HEK293T (cell line): ENCODE data around the gene FHOD3.

Experiments
- CTCF ChIA-PET: fragments of 350-600 bp; formaldehyde crosslinking; extraction: SDS; loops from one replicate; lab custom pipeline; 2021; ENCODE audit warnings: antibody characterized with exemption, inconsistent platforms; lab: Yijun Ruan, JAX
- POLR2A ChIA-PET: fragments of 350-600 bp; formaldehyde crosslinking; extraction: SDS; loops from one replicate; lab custom pipeline; 2020; ENCODE audit warnings: antibody characterized with exemption, inconsistent platforms; lab: Yijun Ruan, JAX
- DNase-seq: peaks from one replicate; pipeline ENCODE4 v3.0.0; 2012; ENCODE audit warnings: mixed read lengths; ENCODE audit errors: extremely low spot score
- ARNT ChIP-seq: fragments of 450-650 bp; IDR thresholded peaks from 2 replicates; pipeline ENCODE4 v1.6.1; 2017; ENCODE audit warnings: mild to moderate bottlenecking
- BHLHE40 ChIP-seq: fragments of 450-650 bp; IDR thresholded peaks from 2 replicates; pipeline ENCODE4 v1.6.1; 2016; ENCODE audit warnings: mild to moderate bottlenecking, moderate library complexity, borderline replicate concordance
- CTBP1 ChIP-seq: fragments of 450-650 bp; IDR thresholded peaks from 2 replicates; pipeline ENCODE4 v1.6.1; 2016; ENCODE audit warnings: borderline replicate concordance
- ELF4 ChIP-seq: fragments of 450-650 bp; IDR thresholded peaks from 2 replicates; pipeline ENCODE4 v1.6.1; 2017; ENCODE audit warnings: antibody characterized with exemption
- FOXA1 ChIP-seq: fragments of 450-650 bp; IDR thresholded peaks from 2 replicates; pipeline ENCODE4 v1.6.1; 2016; ENCODE audit warnings: mild to moderate bottlenecking
- FOXK2 ChIP-seq: fragments of 450-650 bp; IDR thresholded peaks from 2 replicates; pipeline ENCODE4 v1.6.1; 2016; ENCODE audit warnings: mild to moderate bottlenecking
- FOXM1 ChIP-seq: fragments of 450-650 bp; IDR thresholded peaks from 2 replicates; pipeline ENCODE4 v1.6.1; 2017; ENCODE audit warnings: mild to moderate bottlenecking, borderline replicate concordance
- HDGF ChIP-seq: fragments of 450-650 bp; IDR thresholded peaks from 2 replicates; pipeline ENCODE4 v1.6.1; 2017; ENCODE audit warnings: antibody characterized with exemption, borderline replicate concordance
- L3MBTL2 ChIP-seq: fragments of 450-650 bp; conservative IDR thresholded peaks from 2 replicates; pipeline ENCODE4 v1.6.1; 2016; ENCODE audit warnings: mild to moderate bottlenecking
- LEF1 ChIP-seq: fragments of 450-650 bp; IDR thresholded peaks from 2 replicates; pipeline ENCODE4 v1.6.1; 2017; ENCODE audit warnings: mild to moderate bottlenecking, borderline replicate concordance
- NFRKB ChIP-seq: fragments of 450-650 bp; IDR thresholded peaks from 2 replicates; pipeline ENCODE4 v1.6.1; 2016; ENCODE audit warnings: mild to moderate bottlenecking, moderate library complexity
- PKNOX1 ChIP-seq: fragments of 450-650 bp; IDR thresholded peaks from 2 replicates; pipeline ENCODE4 v1.6.1; 2016
- SP1 ChIP-seq: fragments of 450-650 bp; IDR thresholded peaks from 2 replicates; pipeline ENCODE4 v1.6.1; 2017
- SUZ12 ChIP-seq: fragments of 450-650 bp; IDR thresholded peaks from 2 replicates; pipeline ENCODE4 v1.6.1; 2016; ENCODE audit warnings: mild to moderate bottlenecking
- TARDBP ChIP-seq: fragments of 450-650 bp; IDR thresholded peaks from 2 replicates; pipeline ENCODE4 v1.6.1; 2016
- ZNF384 ChIP-seq: fragments of 450-650 bp; IDR thresholded peaks from 2 replicates; pipeline ENCODE4 v1.6.1; 2016

Gene FHOD3

GRCh38 chr18:36311026-36311570 lies 13.6 kb downstream of the FHOD3 start:
- no peak for TF ChIP-seq L3MBTL2
- no peak for TF ChIP-seq FOXA1
- no peak for TF ChIP-seq ARNT
- no peak for TF ChIP-seq NFRKB
- no peak for TF ChIP-seq CTBP1
- no peak for TF ChIP-seq TARDBP
- TF ChIP-seq SP1 = no peak
- TF ChIP-seq FOXM1 = no peak
- TF ChIP-seq LEF1 = no peak
- ChIA-PET CTCF (interaction anchor here (1.0 to 1.3 kb wide), 2 partner anchors 9 to 10 kb away, joined by 3 to 4 read pairs; no protein-coding TSS in a partner anchor), POLR2A (no interaction called here)
- no peak for DNase-seq

- ChIA-PET CTCF (no interaction called here), POLR2A (no interaction called here)
- no peak for DNase-seq
- no peak for TF ChIP-seq ARNT
- no peak for TF ChIP-seq FOXA1
- TF ChIP-seq SP1 = no peak
- TF ChIP-seq LEF1 = no peak
- no peak for TF ChIP-seq BHLHE40
- no peak for TF ChIP-seq ZNF384
- TF ChIP-seq HDGF = no peak
- no peak for TF ChIP-seq FOXK2
- no peak for TF ChIP-seq SUZ12
- TF ChIP-seq NFRKB = no peak
- TF ChIP-seq ELF4 = no peak
These were observed 15.4 kb downstream of the FHOD3 start for GRCh38 chr18:36312806-36313395.

GRCh38 chr18:36314098-36314497 lies 16.6 kb downstream of the FHOD3 start:
- DNase-seq = no peak
- ChIA-PET POLR2A (no interaction called here), CTCF (no interaction called here)
- TF ChIP-seq FOXA1 (no peak), TARDBP (no peak), ELF4 (no peak), L3MBTL2 (no peak), SP1 (no peak), FOXK2 (no peak), SUZ12 (no peak), HDGF (no peak), PKNOX1 (no peak), ZNF384 (no peak), NFRKB (no peak), BHLHE40 (no peak), ARNT (no peak), LEF1 (no peak), CTBP1 (no peak), FOXM1 (no peak)

GRCh38 chr18:36314754-36315153 lies 17.2 kb downstream of the FHOD3 start:
- POLR2A ChIA-PET = no interaction called here
- DNase-seq = no peak
- CTCF ChIA-PET = no interaction called here
- no peak for TF ChIP-seq BHLHE40
- no peak for TF ChIP-seq ELF4
- no peak for TF ChIP-seq ZNF384
- no peak for TF ChIP-seq CTBP1
- TF ChIP-seq NFRKB = no peak
- no peak for TF ChIP-seq FOXK2
- TF ChIP-seq SUZ12 = no peak
- TF ChIP-seq HDGF = no peak
- no peak for TF ChIP-seq PKNOX1
- TF ChIP-seq FOXA1 = no peak
- TF ChIP-seq SP1 = no peak
- TF ChIP-seq ARNT = no peak
- no peak for TF ChIP-seq TARDBP
- no peak for TF ChIP-seq L3MBTL2

GRCh38 chr18:36315736-36316135 lies 18.2 kb downstream of the FHOD3 start:
- DNase-seq = no peak
- ChIA-PET POLR2A (no interaction called here), CTCF (interaction anchor here (0.6 to 1.2 kb wide), 2 partner anchors 23 to 1222 kb away, joined by 3 to 4 read pairs; no protein-coding TSS in a partner anchor)
- TF ChIP-seq HDGF (no peak), NFRKB (no peak), BHLHE40 (no peak), LEF1 (no peak), TARDBP (no peak), FOXA1 (no peak)

GRCh38 chr18:36316246-36316645 lies 18.7 kb downstream of the FHOD3 start:
- POLR2A ChIA-PET = no interaction called here
- no peak for DNase-seq

More at GRCh38 chr18:36316246-36316645, 18.7 kb downstream of the FHOD3 start:
- TF ChIP-seq SUZ12 = no peak
- TF ChIP-seq NFRKB = no peak
- no peak for TF ChIP-seq ARNT
- no peak for TF ChIP-seq ELF4
- TF ChIP-seq HDGF = no peak
- no peak for TF ChIP-seq SP1
- no peak for TF ChIP-seq FOXM1
- TF ChIP-seq BHLHE40 = no peak
- no peak for TF ChIP-seq FOXK2
- no peak for TF ChIP-seq L3MBTL2
- TF ChIP-seq LEF1 = no peak
- no peak for TF ChIP-seq CTBP1
- TF ChIP-seq FOXA1 = no peak
- TF ChIP-seq TARDBP = no peak
- TF ChIP-seq ZNF384 = no peak
- TF ChIP-seq PKNOX1 = no peak
- CTCF ChIA-PET = interaction anchor here (0.5 to 1.2 kb wide), 2 partner anchors 22 to 323 kb away, joined by 3 read pairs; no protein-coding TSS in a partner anchor
